ENCODE measurements around the gene HOXD11.

HOXD11 gene

GRCh38 chr2:176136374-176137251, 29.5 kb downstream of the HOXD11 start:
- no peak for DNase-seq

- DNase-seq: no peak
These were observed 30.1 kb downstream of the HOXD11 start for GRCh38 chr2:176137252-176137580.

DNA sequence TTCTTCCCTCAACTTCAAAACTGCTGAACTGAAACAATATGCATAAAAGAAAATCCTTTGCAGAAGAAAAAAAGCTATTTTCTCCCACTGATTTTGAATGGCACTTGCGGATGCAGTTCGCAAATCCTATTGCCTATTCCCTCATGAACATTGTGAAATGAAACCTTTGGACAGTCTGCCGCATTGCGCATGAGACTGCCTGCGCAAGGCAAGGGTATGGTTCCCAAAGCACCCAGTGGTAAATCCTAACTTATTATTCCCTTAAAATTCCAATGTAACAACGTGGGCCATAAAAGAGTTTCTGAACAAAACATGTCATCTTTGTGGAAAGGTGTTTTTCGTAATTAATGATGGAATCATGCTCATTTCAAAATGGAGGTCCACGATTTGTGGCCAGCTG, 30.8 kb downstream of the HOXD11 start:
- no peak for DNase-seq

- no peak for DNase-seq
These were observed 31.4 kb downstream of the HOXD11 start for GRCh38 chr2:176138526-176138922.

- no peak for DNase-seq
These were observed 32.0 kb downstream of the HOXD11 start for GRCh38 chr2:176138923-176139660.

GRCh38 chr2:176139661-176140512, 32.8 kb downstream of the HOXD11 start:
- no peak for DNase-seq

- DNase-seq: peak in 1 of 2 donors; percentile 43
These were observed 33.6 kb downstream of the HOXD11 start for GRCh38 chr2:176140513-176141317.

DNA sequence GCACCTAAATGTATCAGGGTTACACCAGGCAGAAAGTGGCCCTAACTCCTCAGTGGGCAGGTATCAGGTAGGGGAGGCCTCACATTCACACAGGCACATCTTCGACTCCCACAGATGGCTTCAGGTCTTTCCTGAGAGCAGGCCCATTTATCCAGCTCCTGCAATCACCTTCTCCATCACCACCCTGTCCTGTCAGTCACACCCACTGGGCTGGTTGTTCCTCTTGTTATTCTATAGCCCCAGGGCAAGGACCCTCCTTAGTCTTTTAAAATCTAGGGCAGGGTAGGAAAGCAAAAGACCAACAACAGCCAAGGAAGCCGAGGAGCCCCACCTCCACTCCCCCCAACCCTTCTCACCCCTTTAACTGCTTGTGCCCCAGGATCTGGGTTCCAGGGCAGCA, 35.2 kb downstream of the HOXD11 start:
- DNase-seq: no peak

- DNase-seq: no peak
These were observed 38.2 kb downstream of the HOXD11 start for GRCh38 chr2:176145085-176145969.

GRCh38 chr2:176146101-176146500, 39.0 kb downstream of the HOXD11 start:
- no peak for DNase-seq

DNA sequence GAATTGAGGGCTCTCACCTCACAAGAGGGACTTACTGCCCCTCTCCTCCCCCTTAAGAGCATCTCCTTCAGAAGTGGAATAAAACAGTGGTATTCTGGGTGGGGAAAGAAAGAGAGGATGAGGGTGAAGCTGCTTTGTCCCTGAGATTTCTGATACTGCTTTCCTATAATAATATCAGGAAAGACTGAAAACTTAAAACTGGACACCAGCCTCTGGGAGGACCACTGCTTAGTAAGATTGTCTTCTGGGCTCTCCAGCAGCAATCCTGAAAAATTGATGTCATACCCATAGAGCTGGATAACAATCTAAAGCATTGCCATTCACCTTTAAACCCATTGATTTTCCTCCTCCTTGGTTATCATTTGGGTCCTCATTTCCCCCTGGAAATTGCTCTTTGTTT, 39.6 kb downstream of the HOXD11 start:
- no peak for DNase-seq

DNA sequence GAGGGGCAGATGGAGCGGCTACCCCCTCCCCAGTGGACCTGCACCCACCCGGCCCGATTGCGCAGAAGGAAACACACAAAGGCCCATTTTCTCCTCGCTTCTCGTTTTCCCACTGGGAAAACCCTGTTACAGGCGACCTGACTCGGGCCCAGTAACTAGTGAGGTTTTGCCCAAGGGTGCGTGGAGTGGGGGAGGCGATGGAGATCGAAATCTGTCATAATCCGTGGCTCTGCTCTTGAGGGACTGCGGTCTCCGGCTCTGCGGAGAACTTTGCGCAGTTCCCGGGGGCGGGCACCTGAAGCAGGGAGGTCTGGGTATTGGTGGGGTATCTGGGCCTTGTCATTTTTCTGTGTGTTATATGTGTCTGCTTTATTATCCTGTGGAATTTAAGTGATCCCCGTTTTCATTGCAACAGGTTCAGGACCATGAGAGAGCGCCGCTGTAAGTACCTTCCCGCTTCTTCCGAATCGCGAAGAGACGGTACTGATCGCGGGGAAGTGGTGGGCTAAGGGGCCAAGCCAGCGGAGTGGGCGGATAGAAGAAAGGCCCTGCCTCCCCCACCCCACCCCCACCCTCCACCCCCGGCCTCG, 40.2 kb downstream of the HOXD11 start:
- DNase-seq: no peak

GRCh38 chr2:176147800-176148496, 40.9 kb downstream of the HOXD11 start:
- no peak for DNase-seq

DNA sequence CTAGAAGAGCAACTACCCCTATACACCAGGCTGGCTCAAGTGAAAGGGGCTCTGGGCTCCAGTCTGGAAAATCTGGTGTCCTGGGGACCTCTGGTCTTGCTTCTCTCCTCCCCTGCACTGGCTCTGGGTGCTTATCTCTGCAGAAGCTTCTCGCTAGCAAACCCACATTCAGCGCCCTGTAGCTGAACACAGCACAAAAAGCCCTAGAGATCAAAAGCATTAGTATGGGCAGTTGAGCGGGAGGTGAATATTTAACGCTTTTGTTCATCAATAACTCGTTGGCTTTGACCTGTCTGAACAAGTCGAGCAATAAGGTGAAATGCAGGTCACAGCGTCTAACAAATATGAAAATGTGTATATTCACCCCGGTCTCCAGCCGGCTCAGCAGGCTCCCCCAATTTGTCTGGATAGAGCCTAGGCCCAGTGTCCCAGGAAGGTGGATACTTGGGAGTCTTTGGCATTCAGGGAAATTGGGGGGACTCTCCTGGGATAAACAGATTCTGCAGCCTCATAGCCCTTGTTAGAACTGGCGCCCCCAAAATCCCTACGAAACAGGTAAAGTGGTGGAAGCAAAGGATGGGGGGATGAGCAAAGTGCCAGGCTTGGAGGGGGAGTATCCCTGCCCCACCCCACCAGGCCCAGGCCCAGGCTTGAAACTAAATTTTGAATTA, 41.8 kb downstream of the HOXD11 start:
- no peak for DNase-seq

GRCh38 chr2:176149481-176149938, 42.4 kb downstream of the HOXD11 start:
- DNase-seq: no peak

GRCh38 chr2:176149939-176150583, 43.0 kb downstream of the HOXD11 start:
- no peak for DNase-seq

DNA sequence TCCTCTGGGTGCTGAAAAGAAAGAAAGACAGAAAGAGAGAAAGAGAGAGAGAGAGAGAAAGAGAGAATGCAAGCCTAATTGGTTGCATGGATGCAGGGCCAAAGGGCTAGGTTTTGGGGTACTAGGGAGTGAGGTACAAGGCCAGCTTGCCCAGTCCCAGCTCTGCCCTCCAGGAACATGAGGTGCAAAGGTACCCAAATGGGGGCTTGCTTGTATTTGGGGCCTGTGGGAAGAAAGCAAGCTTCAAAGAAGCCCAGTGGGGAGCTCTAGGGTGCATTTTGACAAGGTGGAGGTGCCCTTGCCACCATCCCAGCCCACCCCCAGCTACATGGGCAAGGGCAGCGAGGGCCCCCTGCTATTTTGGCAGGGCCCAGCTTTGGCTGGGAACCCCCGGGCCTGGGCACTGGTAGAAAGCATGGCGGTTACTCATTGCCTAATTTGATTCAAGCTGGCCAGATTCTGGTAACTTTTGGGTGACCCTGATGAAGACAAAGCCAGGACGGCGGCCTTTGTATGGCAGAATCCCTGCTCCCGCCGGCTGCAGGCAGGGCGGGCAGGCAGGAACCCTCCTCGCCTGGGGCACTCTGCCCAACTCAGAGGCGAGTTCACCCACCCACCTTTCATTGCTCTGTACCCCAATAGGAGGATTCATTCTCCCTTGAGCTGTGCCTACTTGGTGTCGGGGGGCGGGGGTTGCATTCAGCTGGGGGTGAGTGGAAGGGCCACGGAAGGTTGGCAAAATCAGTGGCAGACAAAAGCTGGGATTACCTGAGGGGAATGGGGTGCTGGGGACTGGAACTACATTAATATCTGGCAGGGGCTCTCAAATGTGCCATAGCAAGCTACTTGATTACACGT, 43.7 kb downstream of the HOXD11 start:
- DNase-seq: no peak
